ENCODE measurements around the gene TMEM247. TPM values are rescaled to one million over a fixed set of nuclear protein-coding genes. Genes with fewer than 3 reads are reported as not detected.

TMEM247 gene
- total and polyA plus RNA-seq, 2 of the 8 experiments (the other 6 are each of a cell fraction or from before 2014, with no cell fraction given) = not detected

DNA sequence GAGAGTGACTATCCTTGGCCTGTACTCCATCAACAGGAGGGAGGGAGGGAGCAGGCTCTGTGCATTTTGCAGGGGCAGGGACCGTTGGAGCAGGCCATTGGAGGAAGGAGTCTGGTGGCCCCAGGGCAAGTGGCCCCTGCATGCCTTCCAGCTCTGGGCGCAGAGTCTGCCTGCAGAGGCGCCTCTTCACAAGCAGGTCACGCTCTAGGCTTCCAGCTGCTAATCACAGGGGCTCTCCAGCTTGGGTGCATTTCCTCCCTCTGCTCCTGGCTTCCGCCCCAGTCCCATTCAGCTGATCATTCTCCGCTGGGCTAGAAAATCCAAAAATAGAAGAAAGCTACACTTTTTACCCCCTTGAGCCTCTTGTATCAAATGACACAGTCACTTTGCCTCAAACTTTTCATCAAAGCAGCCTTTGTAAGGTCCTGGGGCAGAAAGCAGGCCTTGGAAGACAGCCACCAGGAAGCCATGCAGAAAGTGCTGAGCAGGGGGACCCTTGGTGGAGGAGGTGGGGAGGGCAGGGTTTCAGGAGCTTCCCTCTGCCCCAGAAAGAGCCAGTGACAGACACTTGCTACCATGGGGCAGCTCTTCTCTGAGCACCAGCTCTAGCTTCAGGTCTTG is 11.3 kb downstream of the TMEM247 start:
- no peak overlapping the region for H3K18ac ChIP-seq (ENCODE audit: extremely low read depth, low read length)
- DNase-seq (ENCODE audit: low read depth in 1 of 2, low spot score in 2 of 2) (peak in 1 of 2 experiments; percentile 37), FAIRE-seq (no peak)
- CTCF ChIA-PET (ENCODE audit: partially characterized antibody) = interaction anchor here (0.6 to 2.1 kb wide), 9 partner anchors 9 to 845 kb away, joined by 3 to 9 read pairs (median 4); no protein-coding TSS in a partner anchor
- no peaks in the 10 kb centered on the region for H4K20me1 ChIP-seq (replicated peaks in 1 of 2; ENCODE audit: control insufficient read depth in 1 of 2, insufficient read depth in 2 of 2, low read length in 2 of 2)
- H3K79me1 ChIP-seq (ENCODE audit: low read depth, low read length) = no peaks in the 10 kb centered on the region
- no peak overlapping the region for H3K4me2 ChIP-seq (ENCODE audit: insufficient read depth in 1 of 2, low read depth in 2 of 2, low read length in 2 of 2)
- H3K4me3 ChIP-seq (ENCODE audit: extremely low read depth in 1 of 4, insufficient read depth in 2 of 4, low read depth in 3 of 4, low read length in 4 of 4) = no peak overlapping the region
- no peak overlapping the region for H3K9ac ChIP-seq (replicated peaks in 1 of 4; ENCODE audit: extremely low read depth in 1 of 4, low read depth in 3 of 4, low read length in 3 of 4)
- H3K27ac ChIP-seq (ENCODE audit: low read depth, low read length) = no peak overlapping the region
- no peak overlapping the region for H2BK120ac ChIP-seq (replicated peaks; ENCODE audit: low read depth, low read length)
- no peaks in the 10 kb centered on the region for H3K23me2 ChIP-seq (ENCODE audit: low read depth, low read length)
- H3K9me3 ChIP-seq (ENCODE audit: insufficient read depth in 2 of 2, low read depth in 1 of 2, low read length in 1 of 2) = no peaks in the 10 kb centered on the region
- H2BK15ac ChIP-seq (ENCODE audit: low read length) = no peak overlapping the region
- H4K8ac ChIP-seq (ENCODE audit: extremely low read depth, insufficient read depth, low read length) = peak overlapping the region; percentile 16; the same call in 1 of the 2 replicates
- H2BK5ac ChIP-seq (ENCODE audit: low read depth, low read length) = no peak overlapping the region
- H3K4ac ChIP-seq (replicated peaks; ENCODE audit: insufficient read length, low read depth, low read length) = no peak overlapping the region
- H4K5ac ChIP-seq (ENCODE audit: insufficient read length, low read depth, low read length) = no peak overlapping the region
- no peaks in the 10 kb centered on the region for H3K27me3 ChIP-seq (replicated peaks in 1 of 4; ENCODE audit: control insufficient read depth in 3 of 4, extremely low read depth in 1 of 4, insufficient read depth in 3 of 4, low read length in 3 of 4)
- H2AFZ ChIP-seq (ENCODE audit: low read length) = no peak overlapping the region
- no peak overlapping the region for H4K91ac ChIP-seq (replicated peaks; ENCODE audit: insufficient read length, low read length)
- no peak for TF ChIP-seq SUZ12 (IDR thresholded peaks at IDR 0.05; ENCODE audit: low read length)
- TF ChIP-seq POLR2A (IDR thresholded peaks at IDR 0.05; ENCODE audit: control extremely low read depth in 1 of 2, low read depth in 2 of 2, low read length in 2 of 2) = no peak
- no peak for TF ChIP-seq CBX5 (IDR thresholded peaks at IDR 0.05; ENCODE audit: low read depth, low read length)
- no peak for TF ChIP-seq POU5F1 (IDR thresholded peaks at IDR 0.05; ENCODE audit: low read depth, low read length)
- no peak for TF ChIP-seq EP300 (IDR thresholded peaks at IDR 0.05; ENCODE audit: borderline replicate concordance in 1 of 2, low read depth in 2 of 2, low read length in 2 of 2)
- TF ChIP-seq RNF2 (IDR thresholded peaks at IDR 0.05; ENCODE audit: borderline replicate concordance, low read depth, low read length, missing control alignments, poor library complexity, severe bottlenecking) = no peak
- TF ChIP-seq EGR1 (IDR thresholded peaks at IDR 0.05; ENCODE audit: borderline replicate concordance, low read depth, low read length) = no peak
- TF ChIP-seq JUN (IDR thresholded peaks at IDR 0.05; ENCODE audit: low read depth, low read length) = no peak
- no peak for TF ChIP-seq RXRA (IDR thresholded peaks at IDR 0.05; ENCODE audit: insufficient read depth, low read depth, low read length)
- TF ChIP-seq TEAD4 (IDR thresholded peaks at IDR 0.05; ENCODE audit: low read depth, low read length) = no peak
- no peak for TF ChIP-seq BACH1 (IDR thresholded peaks at IDR 0.05; ENCODE audit: low read length)
- no peak for TF ChIP-seq BCL11A (IDR thresholded peaks at IDR 0.05; ENCODE audit: low read depth in 2 of 2, low read length in 2 of 2)
- TF ChIP-seq POLR2AphosphoS5 (IDR thresholded peaks at IDR 0.05; ENCODE audit: low read depth, low read length) = no peak
- H3K4me1 ChIP-seq (replicated peaks in 1 of 4; ENCODE audit: control insufficient read depth in 3 of 4, insufficient read depth in 4 of 4, low read length in 3 of 4) = peaks cover 0 to 15% (median 7%) of the 10 kb centered on the region in 4 experiments; a peak in 4 of 7 replicates
- no peak overlapping the region for H3K56ac ChIP-seq (replicated peaks; ENCODE audit: insufficient read length, low read depth, low read length)
- 88% methylated on average over 6 of the region's 6 CpGs; no CpG with 5 or more reads in 1 of the 2 experiments for WGBS, 2 experiments (ENCODE audit: extremely low coverage in 1 of 2, insufficient coverage in 1 of 2, insufficient read length in 1 of 2, insufficient replicate concordance in 2 of 2, low coverage in 1 of 2, low lambda C conversion rate in 2 of 2, missing lambda C conversion rate in 1 of 2)
- H2BK12ac ChIP-seq (ENCODE audit: low read depth, low read length) = no peak overlapping the region
- POLR2A ChIA-PET (ENCODE audit: partially characterized antibody) = interaction anchor here (0.9 to 1.1 kb wide), 3 partner anchors 15 to 65 kb away, joined by 3 to 4 read pairs (median 3); no protein-coding TSS in a partner anchor
- H3K79me2 ChIP-seq (ENCODE audit: control insufficient read depth in 1 of 2, insufficient read depth in 2 of 2, low read length in 2 of 2) = no peaks in the 10 kb centered on the region
- no peaks in the 10 kb centered on the region for H3K36me3 ChIP-seq (ENCODE audit: control insufficient read depth in 2 of 4, insufficient read depth in 4 of 4, low read length in 3 of 4)
- H3K23ac ChIP-seq (ENCODE audit: insufficient read length) = no peak overlapping the region
- no peak overlapping the region for H3K14ac ChIP-seq (ENCODE audit: insufficient read length)
- H2AK5ac ChIP-seq (ENCODE audit: low read depth, low read length) = no peak overlapping the region
- H2BK20ac ChIP-seq (ENCODE audit: low read length) = peak overlapping the region; percentile 55; the same call in 1 of the 2 replicates

Data from H1 (cell line).